ENCODE results near the gene FAU. TPM values are rescaled to one million over a fixed set of nuclear protein-coding genes. Genes with fewer than 3 reads are reported as not detected.

Gene FAU
- total RNA-seq, 4 donors from 2014 or later: 793 to 1,064 (median 875) TPM

DNA sequence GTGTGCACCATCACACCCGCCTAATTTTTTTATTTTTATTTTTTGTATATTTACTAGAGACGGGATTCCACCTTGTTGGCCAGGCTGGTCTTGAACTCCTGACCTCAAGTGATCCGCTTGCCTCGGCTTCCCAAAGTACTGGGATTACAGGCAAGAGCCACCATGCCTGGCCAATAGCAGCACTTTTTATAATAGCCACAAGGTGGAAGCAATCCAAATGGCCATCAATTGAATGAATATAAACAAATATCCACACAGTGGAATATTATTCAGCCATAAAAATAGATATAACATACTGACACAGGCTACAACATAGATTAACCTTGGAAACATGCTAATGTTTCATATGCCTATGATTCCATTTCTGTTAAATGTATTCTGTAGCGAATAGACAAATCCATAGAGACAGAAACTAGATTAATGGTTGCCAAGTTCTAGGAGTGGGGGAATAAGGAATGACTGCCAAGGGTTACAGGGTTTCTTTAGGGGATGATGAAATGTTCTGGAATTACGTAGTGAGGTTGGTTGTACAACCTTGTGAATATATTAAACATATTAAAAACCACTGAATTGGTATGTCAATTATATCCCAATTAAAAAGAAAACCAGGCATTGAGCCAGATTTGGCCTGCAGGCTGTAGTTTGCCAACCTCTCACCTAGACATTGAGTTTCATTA is 21.1 kb downstream of the FAU start:
- TF ChIP-seq, protein P1, sequence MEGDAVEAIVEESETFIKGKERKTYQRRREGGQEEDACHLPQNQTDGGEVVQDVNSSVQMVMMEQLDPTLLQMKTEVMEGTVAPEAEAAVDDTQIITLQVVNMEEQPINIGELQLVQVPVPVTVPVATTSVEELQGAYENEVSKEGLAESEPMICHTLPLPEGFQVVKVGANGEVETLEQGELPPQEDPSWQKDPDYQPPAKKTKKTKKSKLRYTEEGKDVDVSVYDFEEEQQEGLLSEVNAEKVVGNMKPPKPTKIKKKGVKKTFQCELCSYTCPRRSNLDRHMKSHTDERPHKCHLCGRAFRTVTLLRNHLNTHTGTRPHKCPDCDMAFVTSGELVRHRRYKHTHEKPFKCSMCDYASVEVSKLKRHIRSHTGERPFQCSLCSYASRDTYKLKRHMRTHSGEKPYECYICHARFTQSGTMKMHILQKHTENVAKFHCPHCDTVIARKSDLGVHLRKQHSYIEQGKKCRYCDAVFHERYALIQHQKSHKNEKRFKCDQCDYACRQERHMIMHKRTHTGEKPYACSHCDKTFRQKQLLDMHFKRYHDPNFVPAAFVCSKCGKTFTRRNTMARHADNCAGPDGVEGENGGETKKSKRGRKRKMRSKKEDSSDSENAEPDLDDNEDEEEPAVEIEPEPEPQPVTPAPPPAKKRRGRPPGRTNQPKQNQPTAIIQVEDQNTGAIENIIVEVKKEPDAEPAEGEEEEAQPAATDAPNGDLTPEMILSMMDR (IDR thresholded peaks at IDR 0.05; ENCODE audit: low read depth): no peak

DNA sequence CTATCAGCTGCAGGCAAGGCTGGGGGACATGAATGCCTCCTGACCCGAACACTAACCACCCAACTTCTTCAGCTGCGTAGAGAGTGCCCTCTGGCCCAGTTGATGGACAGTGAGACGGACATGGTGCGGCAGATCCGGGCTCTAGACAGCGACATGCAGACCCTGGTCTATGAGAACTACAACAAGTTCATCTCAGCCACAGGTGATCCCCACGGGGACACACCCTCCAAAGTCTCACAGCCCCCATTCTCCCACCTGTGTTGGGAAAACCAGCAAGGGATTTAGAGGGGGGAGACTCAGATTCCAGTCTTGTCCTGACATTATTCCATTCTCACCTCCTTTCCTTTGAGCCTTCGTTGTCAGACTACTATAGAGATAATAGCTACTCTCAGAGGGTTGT is 25.0 kb downstream of the FAU start:
- TF ChIP-seq, protein P1 (IDR thresholded peaks at IDR 0.05; ENCODE audit: low read depth): no peak

DNA sequence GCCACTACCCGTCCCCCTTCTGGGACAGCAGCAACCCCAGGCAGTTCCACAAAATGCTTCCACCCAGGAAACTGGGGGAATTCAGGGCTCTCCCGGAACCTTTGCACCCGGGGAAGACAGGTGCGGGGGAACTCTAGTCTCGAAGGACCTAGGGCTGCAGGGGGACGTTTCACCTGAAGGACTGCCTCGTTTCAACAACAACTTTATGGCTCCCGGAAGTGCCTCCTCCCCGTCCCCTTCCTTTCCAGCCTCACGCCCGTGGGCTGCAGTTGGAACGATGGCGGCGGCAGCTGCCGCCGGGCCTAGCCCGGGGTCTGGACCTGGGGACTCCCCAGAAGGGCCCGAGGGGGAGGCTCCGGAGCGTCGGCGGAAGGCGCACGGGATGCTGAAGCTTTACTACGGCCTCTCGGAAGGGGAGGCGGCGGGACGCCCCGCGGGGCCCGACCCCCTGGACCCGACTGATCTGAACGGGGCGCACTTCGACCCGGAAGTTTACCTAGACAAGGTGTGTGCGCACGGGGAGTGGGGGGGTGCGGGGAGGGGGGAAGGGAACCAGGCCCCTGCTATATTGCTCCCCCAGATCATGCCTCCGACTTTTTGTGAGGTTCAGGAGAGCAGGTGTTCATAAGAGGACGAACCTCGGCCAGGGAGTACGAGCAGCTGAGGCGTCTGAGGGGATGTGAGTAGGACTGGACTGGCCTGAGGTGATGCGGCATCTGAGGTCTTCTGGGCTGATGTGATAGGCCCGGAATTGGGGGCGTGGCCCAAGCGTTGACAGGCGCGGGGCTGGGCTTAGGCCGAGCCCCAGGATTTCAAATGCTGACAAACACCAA is 25.7 kb downstream of the FAU start, which contains the start of gene VPS51:
VPS51 (plus strand) TSS at position 241 of the 833 bp plus-strand sequence; CDS start at position 278, 37 bp downstream.
- TF ChIP-seq, protein P1 (IDR thresholded peaks at IDR 0.05; ENCODE audit: low read depth): no peak

DNA sequence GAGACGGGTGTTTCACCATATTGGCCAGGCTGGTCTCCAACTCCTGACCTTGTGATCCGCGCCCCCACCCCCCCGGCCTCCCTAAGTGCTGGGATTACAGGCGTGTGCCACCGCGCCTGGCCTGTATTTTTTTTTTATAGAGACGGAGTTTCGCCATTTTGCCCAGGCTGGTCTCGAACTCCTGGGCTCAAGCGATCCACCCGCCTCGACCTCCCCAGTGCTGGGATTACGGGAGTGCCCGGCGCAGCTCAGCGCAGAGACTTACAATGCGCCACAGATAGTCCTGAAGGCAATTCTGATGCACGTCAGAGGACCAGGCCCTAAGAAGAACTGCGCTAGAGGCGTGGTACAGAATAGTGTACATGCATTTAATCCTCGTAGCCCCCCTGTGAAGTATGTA is 26.5 kb downstream of the FAU start:
- TF ChIP-seq, protein P1 (IDR thresholded peaks at IDR 0.05; ENCODE audit: low read depth): no peak

DNA sequence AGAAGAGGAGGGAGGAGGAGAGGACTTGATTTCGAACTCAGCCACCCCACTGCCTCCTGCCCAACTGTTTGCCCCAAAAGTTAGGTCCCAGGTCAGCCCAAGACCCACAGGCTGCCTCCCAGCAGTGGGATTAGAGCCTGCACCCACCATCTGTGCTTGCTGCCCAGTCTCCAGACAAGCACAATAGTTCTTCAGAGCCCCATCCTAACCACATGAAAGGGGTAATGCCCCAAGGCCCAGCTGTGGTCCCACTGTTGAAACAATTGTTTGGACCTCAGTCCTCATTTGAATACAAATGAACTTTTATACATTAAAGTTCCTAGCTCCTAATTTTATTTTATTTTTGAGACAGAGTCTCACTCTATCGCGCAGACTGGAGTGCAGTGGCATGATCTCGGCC is 31.3 kb downstream of the FAU start:
- TF ChIP-seq, protein P1 (IDR thresholded peaks at IDR 0.05; ENCODE audit: low read depth): no peak

DNA sequence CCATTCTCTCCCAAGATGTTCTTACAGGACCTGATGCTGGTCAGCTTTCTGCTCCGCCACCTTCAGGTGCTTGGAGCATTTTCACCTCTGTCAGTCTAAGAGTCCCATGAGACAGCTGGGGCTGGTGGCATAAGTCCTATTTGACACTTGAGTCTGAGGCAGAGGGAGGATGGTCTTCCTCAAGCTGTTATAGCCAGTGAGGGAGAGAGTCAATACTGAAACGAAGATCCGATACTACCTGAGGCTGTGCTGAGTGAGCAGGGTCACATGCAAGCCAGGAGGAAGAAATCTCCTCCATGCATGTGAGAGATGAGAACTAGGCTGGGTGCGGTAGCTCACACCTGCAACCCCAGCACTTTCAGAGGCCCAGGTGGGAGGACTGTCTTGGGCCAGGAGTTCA is 32.3 kb downstream of the FAU start:
- TF ChIP-seq, protein P1 (IDR thresholded peaks at IDR 0.05; ENCODE audit: low read depth): no peak

DNA sequence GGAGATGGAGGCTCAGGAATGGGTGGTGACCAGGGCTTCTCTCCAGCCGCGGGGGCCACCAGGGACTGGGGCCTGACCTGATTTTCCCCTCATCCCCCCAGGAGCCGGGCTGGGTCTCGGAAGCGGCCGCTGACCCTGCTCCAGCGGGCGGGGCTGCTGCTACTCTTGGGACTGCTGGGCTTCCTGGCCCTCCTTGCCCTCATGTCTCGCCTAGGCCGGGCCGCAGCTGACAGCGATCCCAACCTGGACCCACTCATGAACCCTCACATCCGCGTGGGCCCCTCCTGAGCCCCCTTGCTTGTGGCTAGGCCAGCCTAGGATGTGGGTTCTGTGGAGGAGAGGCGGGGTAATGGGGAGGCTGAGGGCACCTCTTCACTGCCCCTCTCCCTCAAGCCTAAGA is 34.1 kb downstream of the FAU start:
- TF ChIP-seq, protein P1 (IDR thresholded peaks at IDR 0.05; ENCODE audit: low read depth): no peak

All from subcutaneous adipose tissue (tissue), 4 donors.